Loucy (cell line): Measurements from ENCODE around the gene ZNF860.

ENCODE experiments used
- H2AFZ ChIP-seq: fragments of 200-600 bp; sonication (generic); 2 replicates; pipeline ENCODE4 v1.6.0; 2016; ENCODE audit warnings: antibody characterized with exemption, mild to moderate bottlenecking, low read length, moderate library complexity
- H3F3A ChIP-seq: fragments of 200-600 bp; 2 replicates; pipeline ENCODE4 v1.6.0; 2016; ENCODE audit warnings: antibody characterized with exemption, low read depth, mild to moderate bottlenecking
- H3K27me3 ChIP-seq: fragments of 200-600 bp; sonication (generic); 2 replicates; pipeline ENCODE4 v1.6.1; 2014; ENCODE audit warnings: low read length, mild to moderate bottlenecking; ENCODE audit not compliant: insufficient read depth, poor library complexity, severe bottlenecking
- H3K36me3 ChIP-seq: fragments of 200-600 bp; sonication (generic); 2 replicates; pipeline ENCODE4 v1.6.1; 2016; ENCODE audit warnings: low read length; ENCODE audit not compliant: insufficient read depth
- H3K4me1 ChIP-seq: fragments of 200-600 bp; sonication (generic); 2 replicates; pipeline ENCODE4 v1.5.1; 2014; ENCODE audit warnings: low read length, mild to moderate bottlenecking; ENCODE audit not compliant: insufficient read depth, poor library complexity, severe bottlenecking
- H3K4me2 ChIP-seq: fragments of 200-600 bp; sonication (generic); 2 replicates; pipeline ENCODE4 v1.6.0; 2014; ENCODE audit warnings: antibody characterized with exemption, low read length, low read depth, mild to moderate bottlenecking; ENCODE audit not compliant: poor library complexity, severe bottlenecking
- H3K4me3 ChIP-seq: fragments of 200-600 bp; sonication (generic); 2 replicates; pipeline ENCODE4 v1.5.1; 2014; ENCODE audit warnings: low read length, mild to moderate bottlenecking, mixed read lengths; ENCODE audit not compliant: poor library complexity, severe bottlenecking
- H3K79me2 ChIP-seq: fragments of 200-600 bp; sonication (generic); 2 replicates; pipeline ENCODE4 v1.6.1; 2014; ENCODE audit warnings: low read length; ENCODE audit not compliant: insufficient read depth
- H3K9ac ChIP-seq: fragments of 200-600 bp; sonication (generic); 2 replicates; pipeline ENCODE4 v1.6.0; 2014; ENCODE audit warnings: mild to moderate bottlenecking, low read depth, low read length, moderate library complexity; ENCODE audit not compliant: poor library complexity, severe bottlenecking
- H3K9me2 ChIP-seq: fragments of 200-600 bp; sonication (generic); replicated peaks from 2 replicates; pipeline ENCODE4 v1.6.1; 2016; ENCODE audit warnings: low read depth, low read length, mixed read lengths
- H3K9me3 ChIP-seq: fragments of 200-600 bp; sonication (generic); 2 replicates; pipeline ENCODE4 v1.6.1; 2014; ENCODE audit warnings: mild to moderate bottlenecking, antibody characterized with exemption, low read length, low read depth; ENCODE audit not compliant: insufficient read depth
- H4K20me1 ChIP-seq: fragments of 200-600 bp; sonication (generic); 2 replicates; pipeline ENCODE4 v1.6.0; 2014; ENCODE audit warnings: antibody characterized with exemption, low read length, mild to moderate bottlenecking; ENCODE audit not compliant: insufficient read depth, poor library complexity, severe bottlenecking
- EZH2phosphoT487 ChIP-seq: fragments of 200-600 bp; IDR thresholded peaks from 2 replicates; pipeline ENCODE4 v1.6.1; 2018; ENCODE audit warnings: antibody characterized with exemption, mild to moderate bottlenecking, moderate library complexity, borderline replicate concordance
- TF ChIP-seq, protein P1 (sequence below): fragments of 200-600 bp; sonication (generic); conservative IDR thresholded peaks from 2 replicates; pipeline ENCODE4 v1.5.1; 2014; ENCODE audit warnings: mild to moderate bottlenecking, antibody characterized with exemption, low read length

Gene ZNF860

DNA sequence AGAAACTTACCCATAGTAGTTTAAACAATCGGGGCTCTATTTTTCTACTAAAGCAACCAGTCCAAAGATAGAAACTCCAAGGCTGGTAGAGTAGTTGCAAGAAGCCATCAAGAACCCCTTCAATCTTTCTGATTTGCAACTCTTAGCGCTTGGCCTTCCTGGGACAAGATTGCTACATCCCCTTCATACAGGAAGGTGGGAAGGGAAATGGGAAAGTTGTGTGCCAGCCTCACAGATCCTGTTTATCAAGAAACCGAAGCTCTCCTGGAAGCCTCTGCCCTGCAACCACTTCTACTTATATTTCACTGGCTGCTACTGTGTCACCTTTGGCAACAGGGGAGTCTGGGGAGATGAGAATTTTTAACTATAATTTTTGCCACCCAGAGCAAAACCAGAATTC, 46.7 kb upstream of the ZNF860 start:
- H3F3A ChIP-seq, result no peaks in the 10 kb centered on the region
- no peaks in the 10 kb centered on the region for H4K20me1 ChIP-seq
- H3K27me3 ChIP-seq, result peaks cover 4% of the 10 kb centered on the region
- no peaks in the 10 kb centered on the region for H3K9me3 ChIP-seq
- no peak overlapping the region for H3K4me3 ChIP-seq
- no peaks in the 10 kb centered on the region for H3K79me2 ChIP-seq
- H3K36me3 ChIP-seq, result no peaks in the 10 kb centered on the region
- H3K9me2 ChIP-seq, result no peaks in the 10 kb centered on the region
- no peak for TF ChIP-seq EZH2phosphoT487
- TF ChIP-seq, protein P1, sequence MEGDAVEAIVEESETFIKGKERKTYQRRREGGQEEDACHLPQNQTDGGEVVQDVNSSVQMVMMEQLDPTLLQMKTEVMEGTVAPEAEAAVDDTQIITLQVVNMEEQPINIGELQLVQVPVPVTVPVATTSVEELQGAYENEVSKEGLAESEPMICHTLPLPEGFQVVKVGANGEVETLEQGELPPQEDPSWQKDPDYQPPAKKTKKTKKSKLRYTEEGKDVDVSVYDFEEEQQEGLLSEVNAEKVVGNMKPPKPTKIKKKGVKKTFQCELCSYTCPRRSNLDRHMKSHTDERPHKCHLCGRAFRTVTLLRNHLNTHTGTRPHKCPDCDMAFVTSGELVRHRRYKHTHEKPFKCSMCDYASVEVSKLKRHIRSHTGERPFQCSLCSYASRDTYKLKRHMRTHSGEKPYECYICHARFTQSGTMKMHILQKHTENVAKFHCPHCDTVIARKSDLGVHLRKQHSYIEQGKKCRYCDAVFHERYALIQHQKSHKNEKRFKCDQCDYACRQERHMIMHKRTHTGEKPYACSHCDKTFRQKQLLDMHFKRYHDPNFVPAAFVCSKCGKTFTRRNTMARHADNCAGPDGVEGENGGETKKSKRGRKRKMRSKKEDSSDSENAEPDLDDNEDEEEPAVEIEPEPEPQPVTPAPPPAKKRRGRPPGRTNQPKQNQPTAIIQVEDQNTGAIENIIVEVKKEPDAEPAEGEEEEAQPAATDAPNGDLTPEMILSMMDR, result no peak
- no peaks in the 10 kb centered on the region for H3K4me1 ChIP-seq
- no peak overlapping the region for H3K4me2 ChIP-seq
- no peak overlapping the region for H2AFZ ChIP-seq
- H3K9ac ChIP-seq, result no peak overlapping the region

DNA sequence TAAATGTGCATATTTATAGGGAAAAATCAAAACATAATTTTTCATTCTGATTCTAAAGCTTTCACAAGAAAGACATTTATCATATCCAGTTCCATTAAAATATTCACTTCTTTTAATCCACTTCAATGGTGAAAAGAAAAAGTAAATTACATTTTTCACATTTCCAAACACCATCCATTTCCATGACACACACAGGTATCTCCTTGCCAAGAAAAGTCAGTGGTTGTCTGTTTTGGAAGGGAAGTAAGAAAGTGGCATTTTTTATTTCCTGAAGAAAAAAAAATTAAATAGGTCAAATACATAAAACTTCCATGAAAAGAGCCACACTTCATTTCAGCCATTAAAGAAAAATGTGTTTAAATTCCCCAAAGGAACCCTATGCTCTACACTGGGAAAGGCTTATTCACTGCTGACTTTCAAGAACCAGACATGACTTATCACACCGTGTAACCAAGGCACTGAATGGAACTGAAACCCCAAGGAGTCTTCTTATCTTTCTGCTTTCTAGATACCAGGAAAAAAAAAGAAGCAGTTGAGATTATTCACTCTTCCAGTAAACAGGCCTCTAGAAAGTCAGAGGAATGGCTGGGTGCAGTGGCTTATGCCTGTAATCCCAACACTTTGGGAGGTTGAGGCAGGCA, 45.0 kb upstream of the ZNF860 start:
- Histone ChIP-seq H3K27me3 (peaks cover 4% of the 10 kb centered on the region), H3K9me3 (no peaks in the 10 kb centered on the region), H3K4me3 (no peak overlapping the region), H3K36me3 (no peaks in the 10 kb centered on the region), H4K20me1 (no peaks in the 10 kb centered on the region), H3K4me2 (no peak overlapping the region), H3F3A (no peaks in the 10 kb centered on the region), H2AFZ (no peak overlapping the region), H3K4me1 (no peaks in the 10 kb centered on the region), H3K79me2 (no peaks in the 10 kb centered on the region), H3K9me2 (no peaks in the 10 kb centered on the region), H3K9ac (no peak overlapping the region)
- no peak for TF ChIP-seq EZH2phosphoT487
- TF ChIP-seq, protein P1, result no peak

DNA sequence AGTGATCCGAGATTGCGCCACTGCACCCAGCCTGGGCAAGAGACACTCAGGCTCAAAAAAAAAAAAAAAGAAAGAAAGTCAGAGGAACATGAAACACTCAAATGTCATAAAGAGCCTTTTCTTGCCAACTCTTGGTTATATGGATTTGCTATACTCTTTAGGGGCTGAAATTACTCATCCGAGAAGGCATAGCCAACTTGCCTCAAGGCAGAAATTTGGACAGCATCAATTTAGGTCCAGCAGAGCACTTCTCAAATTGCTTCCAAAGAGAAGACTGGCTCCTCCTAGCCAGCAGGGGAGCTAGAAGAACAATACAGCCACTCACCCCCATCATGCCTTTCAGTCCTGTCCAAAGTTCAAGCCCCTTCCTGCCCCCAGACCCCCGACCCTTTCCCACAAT, 44.3 kb upstream of the ZNF860 start:
- no peak overlapping the region for H3K4me3 ChIP-seq

DNA sequence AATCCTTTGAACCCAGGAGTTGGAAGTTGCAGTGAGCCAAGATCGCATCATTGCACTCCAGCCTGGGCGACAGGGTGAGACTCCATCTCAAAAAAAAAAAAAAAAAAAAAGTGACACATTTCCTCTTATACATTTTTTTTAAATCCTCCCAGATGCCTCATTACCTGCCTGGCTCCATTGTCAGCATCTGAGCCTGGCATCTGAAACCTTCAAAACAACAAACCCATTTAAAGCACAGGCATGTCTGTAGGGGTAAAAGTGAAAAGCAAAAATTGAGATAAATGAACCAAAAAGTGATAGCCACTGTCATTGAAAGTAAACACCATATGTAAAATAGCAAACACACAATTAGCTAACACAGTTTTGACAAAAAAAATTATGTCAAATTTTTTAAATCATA, 39.1 kb upstream of the ZNF860 start:
- no peaks in the 10 kb centered on the region for H3F3A ChIP-seq
- H3K27me3 ChIP-seq, result peaks cover 4% of the 10 kb centered on the region
- no peaks in the 10 kb centered on the region for H3K36me3 ChIP-seq
- no peaks in the 10 kb centered on the region for H3K9me2 ChIP-seq
- no peak for TF ChIP-seq EZH2phosphoT487
- H3K79me2 ChIP-seq, result no peaks in the 10 kb centered on the region
- no peak overlapping the region for H2AFZ ChIP-seq
- no peaks in the 10 kb centered on the region for H3K4me1 ChIP-seq
- no peaks in the 10 kb centered on the region for H4K20me1 ChIP-seq
- no peak overlapping the region for H3K4me2 ChIP-seq
- H3K9me3 ChIP-seq, result no peaks in the 10 kb centered on the region
- H3K9ac ChIP-seq, result no peak overlapping the region
- no peak overlapping the region for H3K4me3 ChIP-seq

More for the DNA sequence above, 44.3 kb upstream of the ZNF860 start:
- Histone ChIP-seq H2AFZ (no peak overlapping the region), H3K4me2 (no peak overlapping the region), H3K4me1 (no peaks in the 10 kb centered on the region), H3K27me3 (peaks cover 4% of the 10 kb centered on the region), H3K9ac (no peak overlapping the region), H3K79me2 (no peaks in the 10 kb centered on the region), H4K20me1 (no peaks in the 10 kb centered on the region), H3K9me3 (no peaks in the 10 kb centered on the region), H3F3A (no peaks in the 10 kb centered on the region), H3K36me3 (no peaks in the 10 kb centered on the region), H3K9me2 (no peaks in the 10 kb centered on the region)
- no peak for TF ChIP-seq EZH2phosphoT487
